Ovary (tissue), 9 donors: ENCODE measurements around the gene EPN3. TPM values are rescaled to one million over a fixed set of nuclear protein-coding genes. Genes with fewer than 3 reads are reported as not detected.

ENCODE experiments used
- DNase-seq, 5 donors: peaks; one replicate each; pipeline ENCODE4 v3.0.0-alpha.2; 2019 to 2020
- H3K27ac ChIP-seq, 2 donors: fragments of 200-600 bp; one replicate each; pipeline versions ENCODE4 v1.5.1 to v1.8.0; 2019 to 2022
- H3K27me3 ChIP-seq: fragments of 200-600 bp; one replicate; pipeline ENCODE4 v1.8.0; 2022
- H3K36me3 ChIP-seq: fragments of 200-600 bp; sonication (generic); one replicate; pipeline ENCODE4 v1.5.1; 2019
- H3K4me1 ChIP-seq: one replicate; pipeline ENCODE4 v1.8.1; 2013; ENCODE audit warnings: mild to moderate bottlenecking, moderate library complexity; ENCODE audit not compliant: insufficient read depth
- H3K4me3 ChIP-seq: fragments of 200-600 bp; sonication (generic); one replicate; pipeline ENCODE4 v1.5.1; 2017
- H3K9me3 ChIP-seq, 2 donors: fragments of 200-600 bp in 1 of 2; sonication (generic) in 1 of 2; one replicate each; pipeline versions ENCODE4 v1.5.1 to v1.8.1; 2013 to 2019; ENCODE audit warnings: mild to moderate bottlenecking in 1 of 2, moderate library complexity in 1 of 2
- CTCF ChIP-seq, 3 donors: fragments of 450-650 bp in 2 of 3; fragments of 200-600 bp in 1 of 3; IDR thresholded peaks; one replicate each; pipeline versions ENCODE4 v1.5.1 to v1.8.0; 2016 to 2022; ENCODE audit warnings: antibody characterized with exemption in 3 of 3, mild to moderate bottlenecking in 1 of 3
- EP300 ChIP-seq: sonication (generic); formaldehyde crosslinking; IDR thresholded peaks from one replicate; pipeline ENCODE4 v1.6.1; 2017; ENCODE audit warnings: antibody characterized with exemption
- POLR2A ChIP-seq: fragments of 450-650 bp; IDR thresholded peaks from one replicate; pipeline ENCODE4 v1.6.1; 2017; ENCODE audit warnings: antibody characterized with exemption, mild to moderate bottlenecking, moderate library complexity
- WGBS, 3 donors: extraction: QIAGEN DNeasy Blood & Tissue Kit in 1 of 3; methylation state at CpG; one replicate each; pipeline versions ENCODE4 v1.1.5 to v1.1.7; 2013 to 2017; 5-methylcytosine and 5-hydroxymethylcytosine counted together
- intact Hi-C, 4 donors: fragments of 100-400 bp; cut with DNase I; formaldehyde crosslinking; loops; one replicate each; pipeline versions ENCODE4 v1.11.0 to v1.15.1; 2022 to 2023
- polyA plus RNA-seq, 2 donors: library from polyadenylated mRNA; stranded (reverse); fragments of 200-250 nt in 1 of 2; fragments of 350-450 nt in 1 of 2; fragmentation: Illumina TruSeq in 1 of 2; extraction: RNeasy Lipid Tissue Mini Kit (QIAGEN cat#74804) in 1 of 2; gene quantifications; one replicate each; pipeline ENCODE4 v1.2.3, GENCODE V29; 2013 to 2014
- total RNA-seq, 7 donors: library from RNA; depleted of rRNA in 2 of 7; stranded (reverse); fragments of >200 nt in 2 of 7; fragmentation: NEBNext Ultra II Directional in 3 of 7; extraction: Animal tissue kit (Norgen Biotek cat#: 25700) in 3 of 7; gene quantifications; one replicate each; pipeline versions ENCODE4 v1.1.0 to v1.2.4, GENCODE V29; 2016 to 2023
- donor health status: DM: no; HTN: no; CAD: no; lungs with moderate emphysema.
- donor health status: DM: no; HTN: no; CAD: no.
- donor health status: Bipolar disorder and iron deficiency.
- donor health status: DM: yes; HTN: yes; CAD: no.
- donor health status: DM: no; HTN: no; CAD: no.
- donor health status: DM: yes; HTN: yes; CAD: no.

Gene EPN3
- total and polyA plus RNA-seq, 9 donors: 6.2 to 33.4 (median 21.0) TPM

GRCh38 chr17:50517504-50518383 lies 14.8 kb upstream of the EPN3 start:
- intact Hi-C loops: no loop called here
- Histone ChIP-seq H3K27me3 (no peaks in the 10 kb centered on the region), H3K27ac (peak overlapping the region; percentile 71 to 73), H3K4me3 (no peak overlapping the region), H3K9me3 (no peaks in the 10 kb centered on the region), H3K36me3 (no peaks in the 10 kb centered on the region), H3K4me1 (peaks cover 28% of the 10 kb centered on the region)
- DNase-seq: no peak
- TF ChIP-seq EP300: no peak
- TF ChIP-seq CTCF (IDR thresholded peaks at IDR 0.05): no peak
- TF ChIP-seq POLR2A: no peak
- 86 to 89% (median 87%) methylated on average over 8 of the region's 8 CpGs for WGBS, 3 donors

GRCh38 chr17:50518384-50519023 lies 14.0 kb upstream of the EPN3 start:
- intact Hi-C loops: no loop called here
- H3K4me3 ChIP-seq: no peak overlapping the region
- H3K36me3 ChIP-seq: no peaks in the 10 kb centered on the region
- TF ChIP-seq EP300: no peak
- TF ChIP-seq CTCF (IDR thresholded peaks at IDR 0.05): no peak
- TF ChIP-seq POLR2A: no peak
- 17 to 33% (median 29%) methylated on average over 13 of the region's 13 CpGs for WGBS, 3 donors
- no peaks in the 10 kb centered on the region for H3K27me3 ChIP-seq
- peak overlapping the region; percentile 71 to 73 for H3K27ac ChIP-seq
- H3K4me1 ChIP-seq: peaks cover 25% of the 10 kb centered on the region
- no peaks in the 10 kb centered on the region for H3K9me3 ChIP-seq
- peak; percentile 73 to 87 (median 78) for DNase-seq

GRCh38 chr17:50519141-50519834 lies 13.2 kb upstream of the EPN3 start:
- TF ChIP-seq POLR2A: no peak
- no peak for TF ChIP-seq EP300
- TF ChIP-seq CTCF (IDR thresholded peaks at IDR 0.05): no peak
- Histone ChIP-seq H3K27me3 (no peaks in the 10 kb centered on the region), H3K9me3 (no peaks in the 10 kb centered on the region), H3K27ac (peak overlapping the region; percentile 71 to 73), H3K4me1 (peaks cover 25% of the 10 kb centered on the region), H3K36me3 (no peaks in the 10 kb centered on the region), H3K4me3 (no peak overlapping the region)
- WGBS, 3 donors: 73 to 75% (median 73%) methylated on average over 8 of the region's 8 CpGs
- intact Hi-C loops: no loop called here
- no peak for DNase-seq

- no peak overlapping the region for H3K4me3 ChIP-seq
- no peaks in the 10 kb centered on the region for H3K9me3 ChIP-seq
- H3K4me1 ChIP-seq: peaks cover 16% of the 10 kb centered on the region
- intact Hi-C loops: no loop called here
- 54 to 60% (median 56%) methylated on average over 2 of the region's 2 CpGs for WGBS, 3 donors
- DNase-seq: no peak
- no peaks in the 10 kb centered on the region for H3K36me3 ChIP-seq
- TF ChIP-seq EP300 (no peak), CTCF (IDR thresholded peaks at IDR 0.05) (no peak), POLR2A (no peak)
- no peaks in the 10 kb centered on the region for H3K27me3 ChIP-seq
- peak overlapping the region in 1 of 2 donors; percentile 1 for H3K27ac ChIP-seq
These were observed 12.1 kb upstream of the EPN3 start for GRCh38 chr17:50520483-50520882.
